ENCODE measurements around the gene ATF7IP.

Gene ATF7IP

GRCh38 chr12:14422516-14423230 lies 57.2 kb downstream of the ATF7IP start:
- DNase-seq, result no peak

GRCh38 chr12:14424545-14424944 lies 59.1 kb downstream of the ATF7IP start:
- no peak for DNase-seq

GRCh38 chr12:14426792-14427191 lies 61.3 kb downstream of the ATF7IP start:
- no peak for DNase-seq

GRCh38 chr12:14427929-14428328 lies 62.4 kb downstream of the ATF7IP start:
- DNase-seq, result no peak

GRCh38 chr12:14430394-14430986 lies 65.0 kb downstream of the ATF7IP start:
- DNase-seq, result no peak

GRCh38 chr12:14431975-14432374 lies 66.5 kb downstream of the ATF7IP start:
- DNase-seq, result no peak

GRCh38 chr12:14435627-14436026 lies 70.1 kb downstream of the ATF7IP start:
- DNase-seq, result no peak

- no peak for DNase-seq
These were observed 76.9 kb downstream of the ATF7IP start for GRCh38 chr12:14442221-14442881.

GRCh38 chr12:14443531-14443930 lies 78.0 kb downstream of the ATF7IP start:
- DNase-seq, result no peak

GRCh38 chr12:14450479-14450878 lies 85.0 kb downstream of the ATF7IP start:
- no peak for DNase-seq

- DNase-seq, result no peak
These were observed 86.9 kb downstream of the ATF7IP start for GRCh38 chr12:14452336-14452735.

GRCh38 chr12:14452865-14453264 lies 87.4 kb downstream of the ATF7IP start:
- DNase-seq, result no peak

- DNase-seq, result no peak
These were observed 88.8 kb downstream of the ATF7IP start for GRCh38 chr12:14454098-14454907.

GRCh38 chr12:14460212-14460841 lies 94.8 kb downstream of the ATF7IP start:
- no peak for DNase-seq

GRCh38 chr12:14471497-14471896 lies 106.0 kb downstream of the ATF7IP start:
- no peak for DNase-seq

- no peak for DNase-seq
These were observed 108.3 kb downstream of the ATF7IP start for GRCh38 chr12:14473707-14474287.

GRCh38 chr12:14479004-14479403 lies 113.5 kb downstream of the ATF7IP start:
- DNase-seq, result no peak

- DNase-seq, result no peak
These were observed 115.7 kb downstream of the ATF7IP start for GRCh38 chr12:14481201-14481600.

GRCh38 chr12:14482361-14482760 lies 116.9 kb downstream of the ATF7IP start:
- DNase-seq, result no peak

GRCh38 chr12:14482886-14483285 lies 117.4 kb downstream of the ATF7IP start:
- DNase-seq, result no peak

- no peak for DNase-seq
These were observed 129.8 kb downstream of the ATF7IP start for GRCh38 chr12:14495326-14495725.
